ACC112 (cell line): ENCODE measurements around the gene SEPHS1.
A peak's percentile ranks its signal among the peaks of the same experiment; 100 is the strongest.

Source experiments
- H2AFZ ChIP-seq: fragments of 200-600 bp; sonication (generic); one replicate; pipeline ENCODE4 v1.6.0; 2017; ENCODE audit warnings: antibody characterized with exemption, low read length; ENCODE audit not compliant: unreplicated experiment
- H3K27ac ChIP-seq: fragments of 200-600 bp; sonication (generic); 2 replicates; pipeline ENCODE4 v1.5.1; 2014; ENCODE audit warnings: low read depth, mild to moderate bottlenecking, antibody characterized with exemption, low read length, moderate library complexity
- H3K27me3 ChIP-seq: fragments of 200-600 bp; sonication (generic); 2 replicates; pipeline ENCODE4 v1.6.1; 2014; ENCODE audit warnings: mild to moderate bottlenecking, antibody characterized with exemption, low read length, moderate library complexity, mixed read lengths; ENCODE audit not compliant: insufficient read depth
- H3K36me3 ChIP-seq: fragments of 200-600 bp; sonication (generic); 2 replicates; pipeline ENCODE4 v1.6.1; 2016; ENCODE audit warnings: mild to moderate bottlenecking, antibody characterized with exemption, low read length, moderate library complexity, mixed read lengths; ENCODE audit not compliant: insufficient read depth
- H3K4me1 ChIP-seq: fragments of 200-600 bp; sonication (generic); one replicate; pipeline ENCODE4 v1.6.1; 2016; ENCODE audit warnings: low read length, mixed read lengths; ENCODE audit not compliant: insufficient read depth, unreplicated experiment, control insufficient read depth
- H3K4me3 ChIP-seq: fragments of 200-600 bp; sonication (generic); 2 replicates; pipeline ENCODE4 v1.5.1; 2014; ENCODE audit warnings: mild to moderate bottlenecking, low read depth, low read length
- H3K79me2 ChIP-seq: fragments of 200-600 bp; sonication (generic); one replicate; pipeline ENCODE4 v1.6.0; 2016; ENCODE audit warnings: low read length; ENCODE audit not compliant: control insufficient read depth, unreplicated experiment, insufficient read depth

SEPHS1 gene

DNA sequence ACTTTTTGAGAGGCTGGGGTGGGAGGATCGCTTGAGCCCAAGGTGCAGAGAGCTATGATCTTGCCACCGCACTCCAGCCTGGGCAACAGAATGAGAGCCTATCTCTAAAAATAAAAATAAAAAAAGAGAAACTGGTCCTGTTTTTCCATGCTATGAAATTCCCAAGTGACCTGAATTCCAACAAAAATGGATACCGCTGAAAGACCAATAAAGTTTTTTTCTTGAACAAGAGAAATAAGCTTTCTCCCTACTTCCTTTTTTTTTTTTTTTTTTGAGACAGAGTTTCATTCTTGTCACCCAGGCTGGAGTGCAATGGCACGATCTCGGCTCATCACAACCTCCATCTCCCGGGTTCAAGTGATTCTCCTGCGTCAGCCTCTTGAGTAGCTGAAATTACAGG, 12.5 kb upstream of the SEPHS1 start:
- Histone ChIP-seq H3K4me3 (no peak overlapping the region), H3K4me1 (no peaks in the 10 kb centered on the region), H3K36me3 (no peaks in the 10 kb centered on the region), H3K27me3 (peaks cover 15% of the 10 kb centered on the region; the same call in 1 of the 2 replicates), H2AFZ (no peak overlapping the region), H3K27ac (no peak overlapping the region), H3K79me2 (no peaks in the 10 kb centered on the region)

DNA sequence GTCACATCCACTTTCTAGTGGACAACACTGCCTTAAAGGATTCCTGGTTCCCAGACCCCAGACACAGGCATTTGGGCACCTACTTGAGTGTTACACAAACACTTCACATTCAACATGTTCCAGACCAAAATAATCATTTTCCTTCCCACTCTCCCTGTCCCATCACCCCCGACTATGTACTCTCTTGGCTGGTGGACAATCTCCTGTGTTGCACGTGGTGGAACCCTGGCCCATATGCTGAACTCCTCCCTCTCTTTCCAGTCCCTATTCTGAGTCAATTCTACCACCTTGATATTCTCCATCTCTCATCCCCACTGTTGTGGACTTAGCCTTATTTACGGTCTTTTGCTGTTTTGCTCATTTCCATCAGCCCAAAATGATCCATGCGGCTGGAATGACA, 8.3 kb upstream of the SEPHS1 start:
- no peaks in the 10 kb centered on the region for H3K79me2 ChIP-seq
- no peaks in the 10 kb centered on the region for H3K4me1 ChIP-seq
- H2AFZ ChIP-seq: no peak overlapping the region
- no peak overlapping the region for H3K4me3 ChIP-seq
- no peaks in the 10 kb centered on the region for H3K36me3 ChIP-seq
- no peak overlapping the region for H3K27ac ChIP-seq
- peaks cover 32% of the 10 kb centered on the region for H3K27me3 ChIP-seq

- no peaks in the 10 kb centered on the region for H3K36me3 ChIP-seq
- no peak overlapping the region for H3K27ac ChIP-seq
- no peak overlapping the region for H3K4me3 ChIP-seq
- H2AFZ ChIP-seq: no peak overlapping the region
- H3K4me1 ChIP-seq: peaks cover 5% of the 10 kb centered on the region
- peaks cover 40% of the 10 kb centered on the region for H3K27me3 ChIP-seq
- H3K79me2 ChIP-seq: no peaks in the 10 kb centered on the region
Observed at GRCh38 chr10:13354783-13355182, 6.7 kb upstream of the SEPHS1 start.

DNA sequence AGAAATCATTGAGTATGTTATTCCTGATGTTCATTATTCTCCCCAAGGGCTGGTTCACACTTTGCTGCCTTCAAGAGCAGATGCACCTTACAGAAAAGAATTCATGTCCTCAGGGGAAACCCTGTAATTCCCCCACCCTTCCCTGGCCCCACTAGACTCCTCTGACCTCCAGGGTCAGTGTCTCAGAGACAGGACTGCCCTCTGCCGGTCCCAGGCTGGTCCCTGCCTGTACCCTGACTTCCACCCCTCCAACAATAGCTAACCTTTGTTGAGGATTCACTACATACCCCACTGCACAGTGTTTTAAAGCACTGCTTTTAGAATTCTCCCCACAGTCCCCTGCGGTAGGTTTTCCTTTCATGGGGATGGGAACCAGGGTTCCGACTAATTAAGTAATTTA, 4.4 kb upstream of the SEPHS1 start:
- Histone ChIP-seq H3K4me1 (peaks cover 5% of the 10 kb centered on the region), H3K79me2 (no peaks in the 10 kb centered on the region), H3K36me3 (no peaks in the 10 kb centered on the region), H2AFZ (no peak overlapping the region), H3K4me3 (no peak overlapping the region), H3K27me3 (peaks cover 37% of the 10 kb centered on the region), H3K27ac (no peak overlapping the region)

GRCh38 chr10:13351340-13351915, 3.3 kb upstream of the SEPHS1 start:
- H2AFZ ChIP-seq: no peak overlapping the region
- peaks cover 32% of the 10 kb centered on the region for H3K27me3 ChIP-seq
- peaks cover 8% of the 10 kb centered on the region for H3K79me2 ChIP-seq
- H3K4me3 ChIP-seq: no peak overlapping the region
- no peaks in the 10 kb centered on the region for H3K36me3 ChIP-seq
- no peak overlapping the region for H3K27ac ChIP-seq
- peaks cover 5% of the 10 kb centered on the region for H3K4me1 ChIP-seq

DNA sequence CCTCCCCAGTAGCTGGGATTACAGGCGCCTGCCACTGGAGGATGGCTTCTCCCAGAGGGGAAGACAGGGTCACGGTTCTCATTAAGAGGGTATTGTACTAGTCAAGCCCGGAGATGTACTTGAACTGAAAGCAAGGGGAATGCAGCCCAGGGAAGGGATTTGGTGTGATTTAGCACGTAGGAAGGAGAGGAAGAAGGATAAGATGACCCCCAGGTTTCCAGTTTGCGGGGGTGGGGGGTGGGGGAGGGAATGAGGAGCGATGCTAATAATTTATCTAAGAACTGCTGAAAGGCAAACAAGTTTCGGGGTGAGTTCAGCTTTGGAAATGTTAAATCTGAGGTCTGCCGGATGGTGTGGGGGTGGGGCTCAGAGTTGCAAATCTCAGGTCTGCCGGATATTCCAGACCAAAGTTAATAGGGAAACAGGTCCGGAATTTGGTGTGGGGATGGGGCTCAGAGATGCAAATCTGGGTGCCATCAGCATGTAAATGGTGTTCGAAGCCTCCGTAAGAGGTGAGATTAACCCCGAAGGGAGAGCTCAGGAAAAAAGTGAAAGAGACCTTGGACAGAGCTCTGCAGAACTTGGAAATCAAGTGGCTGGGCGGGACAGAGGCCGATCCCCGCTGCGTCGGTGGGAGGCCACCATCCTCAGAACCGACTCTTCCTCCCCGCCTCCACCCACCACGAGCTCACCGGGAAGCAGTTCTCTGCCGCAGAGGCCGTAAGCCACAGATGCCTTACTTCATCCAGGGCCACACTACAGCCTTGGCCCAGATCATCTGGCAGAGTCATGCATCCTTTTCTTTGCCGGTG, 1.6 kb upstream of the SEPHS1 start:
- Histone ChIP-seq H3K36me3 (no peaks in the 10 kb centered on the region), H2AFZ (peak overlapping the region; percentile 34), H3K4me1 (peaks cover 9% of the 10 kb centered on the region), H3K79me2 (peaks cover 26% of the 10 kb centered on the region), H3K27me3 (peaks cover 29% of the 10 kb centered on the region), H3K4me3 (peak overlapping the region; percentile 99), H3K27ac (no peak overlapping the region)

GRCh38 chr10:13347500-13348156, 465 bp downstream of the SEPHS1 start:
- Histone ChIP-seq H3K27me3 (peaks cover 20% of the 10 kb centered on the region), H2AFZ (peak overlapping the region; percentile 24), H3K36me3 (no peaks in the 10 kb centered on the region), H3K79me2 (peaks cover 37% of the 10 kb centered on the region), H3K27ac (peak overlapping the region; percentile 77), H3K4me3 (peak overlapping the region; percentile 99), H3K4me1 (peaks cover 9% of the 10 kb centered on the region)

DNA sequence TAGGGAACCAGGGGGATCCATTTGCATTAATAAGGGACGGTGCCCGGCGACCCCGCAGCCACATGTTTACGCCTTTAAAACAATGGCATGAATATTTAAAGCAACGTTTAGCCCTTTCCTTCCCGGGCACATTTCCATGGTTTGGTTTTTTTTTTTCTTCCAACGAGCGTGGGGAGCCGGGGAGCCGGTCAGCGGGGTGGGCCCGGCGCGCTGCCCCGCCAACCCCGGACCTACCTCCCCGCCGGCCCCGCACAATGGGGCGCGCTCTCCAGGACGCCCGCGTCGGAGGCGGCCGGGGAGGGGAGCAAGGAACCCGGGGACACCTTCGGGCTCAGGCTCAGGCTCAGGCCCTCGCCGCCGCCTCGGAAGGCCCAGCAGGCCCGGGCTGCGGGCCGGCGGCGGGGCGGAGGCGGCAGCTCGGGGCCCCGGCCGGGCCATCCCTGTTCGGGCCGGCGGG, 1.0 kb downstream of the SEPHS1 start:
- Histone ChIP-seq H3K27me3 (peaks cover 14% of the 10 kb centered on the region), H3K79me2 (peaks cover 37% of the 10 kb centered on the region), H3K4me3 (peak overlapping the region; percentile 99), H3K27ac (peak overlapping the region; percentile 77), H3K36me3 (no peaks in the 10 kb centered on the region), H3K4me1 (peaks cover 9% of the 10 kb centered on the region), H2AFZ (peak overlapping the region; percentile 24)

DNA sequence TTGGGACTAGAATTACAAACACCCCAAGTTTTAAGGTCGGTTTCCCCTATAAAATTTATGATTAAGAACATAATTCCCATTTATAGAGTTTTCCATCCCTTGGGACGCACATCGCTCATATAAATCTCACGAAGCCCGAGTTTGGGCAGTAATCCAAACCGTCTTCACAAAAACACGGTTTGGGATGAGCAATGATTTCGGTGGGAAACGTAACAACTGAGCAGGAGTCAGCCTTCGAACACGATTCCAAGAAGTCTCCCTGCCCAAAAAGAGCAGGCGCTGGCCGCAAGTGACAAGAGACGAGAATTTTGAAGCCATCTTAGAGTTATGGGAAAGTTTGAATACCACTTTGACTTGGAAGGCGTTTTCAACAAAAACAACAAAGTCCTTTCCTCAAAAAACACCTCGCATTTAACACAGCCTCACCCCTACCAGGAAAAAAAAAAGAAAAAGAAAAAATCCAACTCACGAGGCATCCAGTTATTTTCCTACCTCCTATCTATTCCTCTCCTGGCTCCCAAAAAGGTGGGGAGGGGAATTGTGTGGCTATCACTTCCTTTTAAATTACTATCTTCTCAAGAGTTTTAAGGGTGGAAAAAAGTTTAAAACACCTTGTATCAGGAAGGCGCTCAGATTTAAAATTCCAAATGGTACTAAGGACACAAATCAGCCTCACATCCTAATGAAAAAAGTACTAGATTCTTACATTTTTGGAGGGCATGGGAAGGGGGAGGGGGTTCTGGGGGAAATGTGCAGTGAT, 1.6 kb downstream of the SEPHS1 start:
- Histone ChIP-seq H2AFZ (peak overlapping the region; percentile 24), H3K4me1 (peaks cover 9% of the 10 kb centered on the region), H3K4me3 (peak overlapping the region; percentile 99), H3K27ac (peak overlapping the region; percentile 77; the same call in 1 of the 2 replicates), H3K79me2 (peaks cover 37% of the 10 kb centered on the region), H3K27me3 (peaks cover 8% of the 10 kb centered on the region), H3K36me3 (no peaks in the 10 kb centered on the region)

GRCh38 chr10:13340626-13341376, 7.3 kb downstream of the SEPHS1 start:
- Histone ChIP-seq H3K27ac (no peak overlapping the region), H3K36me3 (peaks cover 3% of the 10 kb centered on the region; the same call in 1 of the 2 replicates)

More at GRCh38 chr10:13340626-13341376, 7.3 kb downstream of the SEPHS1 start:
- H3K4me3 ChIP-seq: no peak overlapping the region
- H2AFZ ChIP-seq: no peak overlapping the region
- H3K4me1 ChIP-seq: peaks cover 2% of the 10 kb centered on the region
- no peaks in the 10 kb centered on the region for H3K27me3 ChIP-seq
- H3K79me2 ChIP-seq: peaks cover 38% of the 10 kb centered on the region
